NCI-H1694 (cell line): ENCODE results near the gene RSRC1.
"Not testable (repeated sequence)": the region's sequence is repeated elsewhere in the genome, so short reads cannot be mapped to it uniquely, and the experiment has no call there.

Experiments used
- DNase-seq: peaks from one replicate; lab custom pipeline; 2025; lab: John Stamatoyannopoulos, UW

Gene RSRC1

GRCh38 chr3:158404131-158404718 is 294.3 kb downstream of the RSRC1 start:
- no peak for DNase-seq

- DNase-seq = no peak
These were observed 295.6 kb downstream of the RSRC1 start for GRCh38 chr3:158405507-158405906.

- no peak for DNase-seq
These were observed 298.1 kb downstream of the RSRC1 start for GRCh38 chr3:158407844-158408517.

GRCh38 chr3:158408518-158408897 is 298.6 kb downstream of the RSRC1 start:
- DNase-seq = not testable (repeated sequence)

- DNase-seq = no peak
These were observed 308.1 kb downstream of the RSRC1 start for GRCh38 chr3:158418035-158418434.

GRCh38 chr3:158419820-158420653 is 310.1 kb downstream of the RSRC1 start:
- DNase-seq = no peak

GRCh38 chr3:158420654-158421396 is 310.9 kb downstream of the RSRC1 start:
- no peak for DNase-seq

GRCh38 chr3:158430448-158430847 is 320.6 kb downstream of the RSRC1 start:
- no peak for DNase-seq

GRCh38 chr3:158430968-158431367 is 321.1 kb downstream of the RSRC1 start:
- no peak for DNase-seq

- DNase-seq = no peak
These were observed 321.9 kb downstream of the RSRC1 start for GRCh38 chr3:158431829-158432228.

- peak; percentile 69 for DNase-seq
These were observed 324.6 kb downstream of the RSRC1 start for GRCh38 chr3:158434412-158435038.

GRCh38 chr3:158443632-158444031 is 333.7 kb downstream of the RSRC1 start:
- DNase-seq = no peak

GRCh38 chr3:158447408-158447807 is 337.5 kb downstream of the RSRC1 start:
- DNase-seq = no peak

GRCh38 chr3:158451405-158452055 is 341.6 kb downstream of the RSRC1 start:
- no peak for DNase-seq

- no peak for DNase-seq
These were observed 342.4 kb downstream of the RSRC1 start for GRCh38 chr3:158452334-158452733.

GRCh38 chr3:158453004-158453403 is 343.1 kb downstream of the RSRC1 start:
- no peak for DNase-seq

GRCh38 chr3:158453865-158454264 is 344.0 kb downstream of the RSRC1 start:
- DNase-seq = no peak

GRCh38 chr3:158455406-158455805 is 345.5 kb downstream of the RSRC1 start:
- no peak for DNase-seq

GRCh38 chr3:158456114-158456513 is 346.2 kb downstream of the RSRC1 start:
- DNase-seq = no peak

GRCh38 chr3:158458464-158458863 is 348.6 kb downstream of the RSRC1 start:
- DNase-seq = no peak

- DNase-seq = no peak
These were observed 351.0 kb downstream of the RSRC1 start for GRCh38 chr3:158460926-158461325.
